ENCODE measurements around the gene KRT79. TPM values are rescaled to one million over a fixed set of nuclear protein-coding genes. Genes with fewer than 3 reads are reported as not detected.
A peak's percentile ranks its signal among the peaks of the same experiment; 100 is the strongest.
"Not testable (repeated sequence)": the region's sequence is repeated elsewhere in the genome, so short reads cannot be mapped to it uniquely, and the experiment has no call there.

KRT79 gene
- polyA plus RNA-seq, 4 donors: 0.31 TPM; not detected in 3

DNA sequence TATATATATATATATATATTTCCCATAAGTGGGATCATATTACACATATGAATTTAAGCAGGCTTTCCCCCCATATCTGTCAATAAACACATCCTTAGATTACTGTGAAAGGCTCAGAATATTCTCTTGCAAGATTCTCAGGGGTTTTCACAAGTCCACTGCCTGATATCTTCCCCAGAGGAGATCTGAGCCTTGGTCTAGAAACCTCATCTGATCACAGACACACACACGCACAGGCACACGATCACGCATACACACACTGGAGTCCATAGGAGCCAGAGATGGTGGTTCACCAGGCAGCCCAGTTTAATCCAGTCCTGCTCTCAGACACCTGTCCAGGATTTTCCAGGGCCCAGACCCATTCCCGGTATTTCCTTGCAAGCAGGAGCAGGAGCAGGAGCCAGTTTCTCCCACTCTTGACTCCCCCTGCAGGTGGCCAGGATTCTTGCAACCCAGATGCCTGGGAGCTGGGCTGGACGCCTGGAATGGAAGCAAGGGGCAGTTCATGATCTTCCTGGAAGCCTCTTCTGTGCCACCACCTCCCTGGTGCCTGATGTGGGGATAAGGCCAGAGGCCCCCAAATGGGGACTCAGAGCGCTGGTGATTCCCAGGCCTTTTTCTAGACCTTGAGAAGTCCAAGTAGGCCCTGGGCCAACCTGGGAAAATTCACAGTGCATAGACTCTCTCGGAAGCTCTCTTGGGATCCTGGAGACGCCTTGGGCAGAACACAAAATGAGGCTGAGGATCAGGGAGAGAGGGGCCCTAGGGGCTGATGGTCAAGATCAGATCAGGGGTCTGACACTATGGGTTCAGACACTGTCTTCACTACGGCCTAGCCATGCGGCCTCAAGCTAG lies 31.2 kb upstream of the KRT79 start:
- H3K27me3 ChIP-seq (ENCODE audit: control insufficient read depth in 3 of 3, insufficient read depth in 3 of 3, low read length in 3 of 3): no peaks in the 10 kb centered on the region
- peaks cover under 1 to 7% (median 2%) of the 10 kb centered on the region in 3 donors for H3K4me1 ChIP-seq (ENCODE audit: control insufficient read depth in 3 of 3, insufficient read depth in 2 of 3, low read depth in 1 of 3, low read length in 2 of 3)
- DNase-seq (peak; percentile 84 to 89), FAIRE-seq (no peak)
- no peak overlapping the region for H3K4me3 ChIP-seq (ENCODE audit: low read depth in 1 of 3, low read length in 3 of 3)
- no peaks in the 10 kb centered on the region for H3K36me3 ChIP-seq (ENCODE audit: control insufficient read depth in 3 of 3, insufficient read depth in 2 of 3, low read depth in 1 of 3, low read length in 3 of 3)
- no peaks in the 10 kb centered on the region for H3K9me3 ChIP-seq (ENCODE audit: control insufficient read depth in 2 of 2, insufficient read depth in 1 of 2, low read depth in 1 of 2, low read length in 1 of 2)
- WGBS, 3 donors: 47 to 58% (median 50%) methylated on average over 10 of the region's 10 CpGs
- H3K27ac ChIP-seq (ENCODE audit: low read depth in 1 of 3, low read length in 2 of 3): no peak overlapping the region

DNA sequence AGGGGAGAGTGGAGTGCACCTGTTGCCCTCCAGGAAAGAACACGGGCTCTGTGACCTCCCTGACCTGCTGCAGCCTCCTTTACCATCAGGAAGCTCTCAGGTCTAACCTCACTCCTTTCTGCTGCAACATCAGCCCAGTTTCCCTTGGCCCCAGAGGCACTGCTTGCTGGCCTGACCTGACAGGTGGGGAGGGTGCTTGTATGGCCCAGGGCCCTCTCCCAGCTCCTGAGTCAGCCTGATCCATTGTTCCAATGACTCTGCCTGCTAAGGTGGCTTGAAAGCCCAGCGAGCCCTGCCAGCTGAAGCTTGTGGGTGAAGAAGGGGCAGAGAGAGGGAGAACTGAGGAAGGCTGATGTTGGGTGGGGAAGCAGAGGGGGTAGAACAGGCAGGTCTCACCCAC lies 27.9 kb upstream of the KRT79 start:
- WGBS, 3 donors: 58 to 64% (median 61%) methylated on average over 2 of the region's 2 CpGs
- no peaks in the 10 kb centered on the region for H3K36me3 ChIP-seq (ENCODE audit: control insufficient read depth in 3 of 3, insufficient read depth in 2 of 3, low read depth in 1 of 3, low read length in 3 of 3)
- FAIRE-seq (no peak), DNase-seq (no peak)
- no peak overlapping the region for H3K4me3 ChIP-seq (ENCODE audit: low read depth in 1 of 3, low read length in 3 of 3)
- H3K27ac ChIP-seq (ENCODE audit: low read depth in 1 of 3, low read length in 2 of 3): no peak overlapping the region
- H3K9me3 ChIP-seq (ENCODE audit: control insufficient read depth in 2 of 2, insufficient read depth in 1 of 2, low read depth in 1 of 2, low read length in 1 of 2): peaks cover 0 to 4% of the 10 kb centered on the region in 2 donors
- H3K27me3 ChIP-seq (ENCODE audit: control insufficient read depth in 3 of 3, insufficient read depth in 3 of 3, low read length in 3 of 3): no peaks in the 10 kb centered on the region
- peaks cover 0 to 14% (median 8%) of the 10 kb centered on the region in 3 donors for H3K4me1 ChIP-seq (ENCODE audit: control insufficient read depth in 3 of 3, insufficient read depth in 2 of 3, low read depth in 1 of 3, low read length in 2 of 3)

DNA sequence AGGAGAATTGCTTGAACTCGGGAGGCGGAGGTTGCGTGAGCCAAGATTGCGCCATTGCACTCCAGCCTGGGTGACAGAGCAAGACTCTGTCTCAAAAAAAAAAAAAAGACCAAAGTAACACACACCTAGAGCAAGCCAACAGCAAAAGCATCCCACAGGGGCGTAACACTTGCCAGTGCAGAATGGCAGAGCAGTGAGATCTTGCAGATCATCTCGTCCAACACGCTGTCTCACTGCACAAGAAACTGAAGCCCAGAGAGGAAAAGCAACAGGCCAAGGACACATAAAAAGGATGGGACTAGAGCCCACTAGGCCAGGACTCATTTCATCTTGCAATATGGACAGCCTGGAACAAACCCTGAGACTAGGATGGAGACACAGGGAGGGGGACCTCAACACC lies 27.4 kb upstream of the KRT79 start:
- no peak overlapping the region for H3K27ac ChIP-seq (ENCODE audit: low read depth in 1 of 3, low read length in 2 of 3)
- FAIRE-seq (no peak), DNase-seq (no peak)
- WGBS, 3 donors: 92 to 97% (median 92%) methylated on average over 7 of the region's 7 CpGs
- no peak overlapping the region for H3K4me3 ChIP-seq (ENCODE audit: low read depth in 1 of 3, low read length in 3 of 3)
- H3K36me3 ChIP-seq (ENCODE audit: control insufficient read depth in 3 of 3, insufficient read depth in 2 of 3, low read depth in 1 of 3, low read length in 3 of 3): no peaks in the 10 kb centered on the region
- no peaks in the 10 kb centered on the region for H3K27me3 ChIP-seq (ENCODE audit: control insufficient read depth in 3 of 3, insufficient read depth in 3 of 3, low read length in 3 of 3)
- peaks cover 0 to 4% of the 10 kb centered on the region in 2 donors for H3K9me3 ChIP-seq (ENCODE audit: control insufficient read depth in 2 of 2, insufficient read depth in 1 of 2, low read depth in 1 of 2, low read length in 1 of 2)
- peaks cover 0 to 14% (median 8%) of the 10 kb centered on the region in 3 donors for H3K4me1 ChIP-seq (ENCODE audit: control insufficient read depth in 3 of 3, insufficient read depth in 2 of 3, low read depth in 1 of 3, low read length in 2 of 3)

DNA sequence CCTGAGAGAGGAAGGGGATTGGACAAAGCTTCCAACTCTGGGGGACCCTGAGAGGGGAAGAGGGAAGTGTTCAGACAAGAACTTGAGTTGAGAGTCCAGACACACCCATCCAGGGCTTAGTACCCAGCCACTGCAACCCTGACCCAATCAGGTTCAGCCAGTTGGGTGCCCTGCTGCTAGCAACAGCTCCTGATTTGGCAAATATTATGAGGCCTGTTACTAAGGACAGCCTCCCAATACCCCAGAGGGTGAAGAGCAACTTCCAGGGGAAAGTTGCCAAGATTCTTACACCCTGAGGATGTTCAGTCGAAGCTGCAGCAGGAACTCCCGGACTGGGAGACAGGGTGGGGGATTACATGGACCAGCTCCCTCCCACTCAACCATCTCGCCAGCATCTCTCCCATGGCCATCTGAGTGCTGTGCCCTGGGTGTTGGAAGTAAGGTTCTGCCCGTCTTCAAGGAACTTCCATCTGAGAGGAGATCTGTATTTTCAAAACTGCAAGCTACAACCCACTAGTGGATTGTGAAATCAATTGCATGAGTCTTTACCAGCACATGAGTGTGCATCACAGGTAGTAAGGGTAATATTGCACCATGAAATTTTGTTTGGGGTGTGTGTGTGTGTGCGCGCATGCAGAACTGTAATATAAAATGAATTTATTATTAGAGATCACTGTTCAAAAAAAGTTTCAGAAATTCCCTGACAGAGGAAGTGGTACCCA lies 26.2 kb upstream of the KRT79 start:
- Histone ChIP-seq H3K27ac (ENCODE audit: low read depth in 1 of 3, low read length in 2 of 3) (peak overlapping the region in 1 of 3 donors; percentile 67), H3K4me1 (ENCODE audit: control insufficient read depth in 3 of 3, insufficient read depth in 2 of 3, low read depth in 1 of 3, low read length in 2 of 3) (peaks cover 0 to 14% (median 8%) of the 10 kb centered on the region in 3 donors), H3K27me3 (ENCODE audit: control insufficient read depth in 3 of 3, insufficient read depth in 3 of 3, low read length in 3 of 3) (no peaks in the 10 kb centered on the region), H3K9me3 (ENCODE audit: control insufficient read depth in 2 of 2, insufficient read depth in 1 of 2, low read depth in 1 of 2, low read length in 1 of 2) (peaks cover 0 to 4% of the 10 kb centered on the region in 2 donors), H3K4me3 (ENCODE audit: low read depth in 1 of 3, low read length in 3 of 3) (no peak overlapping the region), H3K36me3 (ENCODE audit: control insufficient read depth in 3 of 3, insufficient read depth in 2 of 3, low read depth in 1 of 3, low read length in 3 of 3) (no peaks in the 10 kb centered on the region)
- WGBS, 3 donors: 37 to 58% (median 57%) methylated on average over 6 of the region's 6 CpGs
- peak; percentile 88 to 90 for DNase-seq
- no peak for FAIRE-seq

DNA sequence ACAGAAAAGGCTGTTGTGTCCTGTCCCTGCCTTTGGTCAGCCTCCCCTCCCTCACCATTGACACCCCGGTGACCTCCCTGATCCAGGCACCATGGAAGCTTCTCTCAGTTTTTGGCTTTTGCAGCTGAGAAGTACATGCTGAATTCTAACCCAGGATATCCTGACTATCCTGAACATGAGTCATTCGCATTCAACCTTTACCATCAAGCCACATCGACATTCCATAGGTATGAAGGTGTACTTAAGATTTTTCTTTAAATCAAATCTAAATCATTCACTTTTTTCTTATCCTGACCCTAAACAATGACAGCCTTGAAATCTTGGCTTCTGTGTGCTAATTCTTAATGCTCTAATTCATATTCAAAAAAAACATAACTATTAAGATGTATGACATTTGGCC lies 23.4 kb upstream of the KRT79 start:
- DNase-seq: no peak
- Histone ChIP-seq H3K9me3 (ENCODE audit: control insufficient read depth in 2 of 2, insufficient read depth in 1 of 2, low read depth in 1 of 2, low read length in 1 of 2) (peaks cover 0 to 4% of the 10 kb centered on the region in 2 donors), H3K4me1 (ENCODE audit: control insufficient read depth in 3 of 3, insufficient read depth in 2 of 3, low read depth in 1 of 3, low read length in 2 of 3) (peaks cover 0 to 14% (median 8%) of the 10 kb centered on the region in 3 donors), H3K27me3 (ENCODE audit: control insufficient read depth in 3 of 3, insufficient read depth in 3 of 3, low read length in 3 of 3) (peaks cover 0 to 2% (median 0%) of the 10 kb centered on the region in 3 donors), H3K27ac (ENCODE audit: low read depth in 1 of 3, low read length in 2 of 3) (no peak overlapping the region), H3K36me3 (ENCODE audit: control insufficient read depth in 3 of 3, insufficient read depth in 2 of 3, low read depth in 1 of 3, low read length in 3 of 3) (no peaks in the 10 kb centered on the region), H3K4me3 (ENCODE audit: low read depth in 1 of 3, low read length in 3 of 3) (no peak overlapping the region)
- no peak for FAIRE-seq
- WGBS, 3 donors: 90 to 92% (median 92%) methylated on average over 3 of the region's 3 CpGs

DNA sequence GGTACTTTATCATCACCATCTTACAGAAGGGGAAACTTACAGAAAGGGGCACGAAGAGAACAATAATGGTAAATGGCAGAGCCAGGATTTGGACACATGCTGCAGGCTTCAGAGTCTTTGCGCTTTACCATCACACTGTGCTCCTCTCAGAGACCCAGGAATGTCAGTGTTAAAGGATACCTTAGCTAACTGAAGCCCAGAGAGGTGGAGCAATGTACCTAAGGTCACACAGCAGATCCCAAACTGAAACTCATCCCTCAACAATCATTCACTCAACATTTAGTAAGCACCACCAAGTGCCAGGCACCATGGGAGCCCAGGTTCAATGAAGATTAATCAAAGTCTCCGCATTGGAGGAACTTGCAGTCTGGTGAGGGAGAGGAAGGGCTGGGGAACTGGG lies 22.7 kb upstream of the KRT79 start:
- peaks cover 0 to 4% of the 10 kb centered on the region in 2 donors for H3K9me3 ChIP-seq (ENCODE audit: control insufficient read depth in 2 of 2, insufficient read depth in 1 of 2, low read depth in 1 of 2, low read length in 1 of 2)
- 79 to 87% (median 85%) methylated on average over 3 of the region's 3 CpGs for WGBS, 3 donors
- H3K36me3 ChIP-seq (ENCODE audit: control insufficient read depth in 3 of 3, insufficient read depth in 2 of 3, low read depth in 1 of 3, low read length in 3 of 3): no peaks in the 10 kb centered on the region
- H3K27me3 ChIP-seq (ENCODE audit: control insufficient read depth in 3 of 3, insufficient read depth in 3 of 3, low read length in 3 of 3): peaks cover 0 to 2% (median 0%) of the 10 kb centered on the region in 3 donors
- H3K4me1 ChIP-seq (ENCODE audit: control insufficient read depth in 3 of 3, insufficient read depth in 2 of 3, low read depth in 1 of 3, low read length in 2 of 3): peaks cover 0 to 14% (median 8%) of the 10 kb centered on the region in 3 donors
- H3K27ac ChIP-seq (ENCODE audit: low read depth in 1 of 3, low read length in 2 of 3): no peak overlapping the region
- DNase-seq (no peak), FAIRE-seq (no peak)
- H3K4me3 ChIP-seq (ENCODE audit: low read depth in 1 of 3, low read length in 3 of 3): no peak overlapping the region

DNA sequence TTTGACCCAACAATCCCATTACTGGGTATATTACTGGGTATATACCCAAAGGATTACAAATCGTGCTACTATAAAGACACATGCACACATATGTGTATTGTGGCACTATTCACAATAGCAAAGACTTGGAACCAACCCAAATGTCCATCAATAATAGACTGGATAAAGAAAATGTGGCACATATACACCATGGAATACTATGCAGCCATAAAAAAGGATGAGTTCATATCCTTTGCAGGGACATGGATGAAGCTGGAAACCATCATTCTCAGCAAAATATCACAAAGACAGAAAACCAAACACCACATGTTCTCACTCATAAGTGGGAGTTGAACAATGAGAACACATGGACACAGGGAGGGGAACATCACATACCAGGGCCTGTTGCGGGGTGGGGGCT lies 22.0 kb upstream of the KRT79 start:
- not testable (repeated sequence) for H3K4me3 ChIP-seq (ENCODE audit: low read depth in 1 of 3, low read length in 3 of 3); DNase-seq
- WGBS, 3 donors: 98 to 99% (median 98%) methylated on average over 2 of the region's 2 CpGs

DNA sequence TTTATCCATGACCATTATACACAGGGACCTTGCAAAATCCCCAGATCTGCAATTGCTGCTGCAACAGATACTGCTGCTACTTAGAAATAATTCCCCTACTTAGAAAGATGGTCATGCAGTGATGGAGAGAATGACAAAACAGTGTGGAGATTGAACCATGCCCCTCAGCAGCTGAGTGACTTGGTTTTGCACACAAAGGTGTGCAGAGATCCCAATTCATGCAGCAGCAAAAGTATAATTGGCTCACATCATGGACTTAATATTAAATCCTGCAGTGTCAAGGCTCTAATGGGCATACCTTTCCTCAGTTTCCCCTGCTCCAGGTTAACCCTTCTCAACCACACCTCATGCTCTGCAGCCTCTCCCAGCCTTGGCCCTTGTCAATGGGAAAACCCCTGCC lies 17.7 kb upstream of the KRT79 start:
- DNase-seq: no peak
- Histone ChIP-seq H3K27ac (ENCODE audit: low read depth in 1 of 3, low read length in 2 of 3) (no peak overlapping the region), H3K36me3 (ENCODE audit: control insufficient read depth in 3 of 3, insufficient read depth in 2 of 3, low read depth in 1 of 3, low read length in 3 of 3) (no peaks in the 10 kb centered on the region), H3K4me3 (ENCODE audit: low read depth in 1 of 3, low read length in 3 of 3) (no peak overlapping the region), H3K9me3 (ENCODE audit: control insufficient read depth in 2 of 2, insufficient read depth in 1 of 2, low read depth in 1 of 2, low read length in 1 of 2) (no peaks in the 10 kb centered on the region), H3K4me1 (ENCODE audit: control insufficient read depth in 3 of 3, insufficient read depth in 2 of 3, low read depth in 1 of 3, low read length in 2 of 3) (no peaks in the 10 kb centered on the region), H3K27me3 (ENCODE audit: control insufficient read depth in 3 of 3, insufficient read depth in 3 of 3, low read length in 3 of 3) (peaks cover 0 to 8% (median 0%) of the 10 kb centered on the region in 3 donors)
- no peak for FAIRE-seq

More for the DNA sequence above, 22.0 kb upstream of the KRT79 start:
- H3K9me3 ChIP-seq (ENCODE audit: control insufficient read depth in 2 of 2, insufficient read depth in 1 of 2, low read depth in 1 of 2, low read length in 1 of 2); H3K36me3 ChIP-seq (ENCODE audit: control insufficient read depth in 3 of 3, insufficient read depth in 2 of 3, low read depth in 1 of 3, low read length in 3 of 3); FAIRE-seq; H3K27ac ChIP-seq (ENCODE audit: low read depth in 1 of 3, low read length in 2 of 3); H3K27me3 ChIP-seq (ENCODE audit: control insufficient read depth in 3 of 3, insufficient read depth in 3 of 3, low read length in 3 of 3): not testable (repeated sequence)
- peaks cover 0 to 14% (median 8%) of the 10 kb centered on the region in 3 donors for H3K4me1 ChIP-seq (ENCODE audit: control insufficient read depth in 3 of 3, insufficient read depth in 2 of 3, low read depth in 1 of 3, low read length in 2 of 3)
